DOHH2 (cell line): ENCODE results near the gene OR4D11.

Experiments used
- EZH2phosphoT487 ChIP-seq: fragments of 200-600 bp; sonication (generic); IDR thresholded peaks from 2 replicates; pipeline ENCODE4 v1.6.1; 2017; ENCODE audit warnings: borderline replicate concordance, mild to moderate bottlenecking, antibody characterized with exemption, low read length, moderate library complexity, mixed read lengths
- TF ChIP-seq, protein P1 (sequence below): fragments of 200-600 bp; sonication (generic); IDR thresholded peaks from one replicate; pipeline ENCODE4 v1.5.1; 2014; ENCODE audit warnings: antibody characterized with exemption, mild to moderate bottlenecking, low read depth, low read length; ENCODE audit not compliant: poor library complexity, severe bottlenecking

DNA sequence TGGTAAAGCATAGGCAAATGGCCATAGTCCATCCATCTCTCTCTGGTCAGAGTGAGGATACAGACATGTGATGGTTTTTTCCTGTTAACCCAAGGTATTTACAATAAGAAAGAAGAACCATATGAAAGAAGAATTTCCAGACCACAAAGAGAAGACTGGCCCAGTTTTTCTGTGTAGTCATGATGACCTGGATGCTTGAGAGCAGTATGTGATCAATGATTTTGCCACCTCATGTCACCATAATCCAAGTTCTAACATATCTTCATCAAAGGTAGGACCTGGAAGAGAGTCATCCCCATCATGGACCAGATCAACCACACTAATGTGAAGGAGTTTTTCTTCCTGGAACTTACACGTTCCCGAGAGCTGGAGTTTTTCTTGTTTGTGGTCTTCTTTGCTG, 46.7 kb upstream of the OR4D11 start, which contains the start of gene OR4D6:
- TF ChIP-seq, protein P1, sequence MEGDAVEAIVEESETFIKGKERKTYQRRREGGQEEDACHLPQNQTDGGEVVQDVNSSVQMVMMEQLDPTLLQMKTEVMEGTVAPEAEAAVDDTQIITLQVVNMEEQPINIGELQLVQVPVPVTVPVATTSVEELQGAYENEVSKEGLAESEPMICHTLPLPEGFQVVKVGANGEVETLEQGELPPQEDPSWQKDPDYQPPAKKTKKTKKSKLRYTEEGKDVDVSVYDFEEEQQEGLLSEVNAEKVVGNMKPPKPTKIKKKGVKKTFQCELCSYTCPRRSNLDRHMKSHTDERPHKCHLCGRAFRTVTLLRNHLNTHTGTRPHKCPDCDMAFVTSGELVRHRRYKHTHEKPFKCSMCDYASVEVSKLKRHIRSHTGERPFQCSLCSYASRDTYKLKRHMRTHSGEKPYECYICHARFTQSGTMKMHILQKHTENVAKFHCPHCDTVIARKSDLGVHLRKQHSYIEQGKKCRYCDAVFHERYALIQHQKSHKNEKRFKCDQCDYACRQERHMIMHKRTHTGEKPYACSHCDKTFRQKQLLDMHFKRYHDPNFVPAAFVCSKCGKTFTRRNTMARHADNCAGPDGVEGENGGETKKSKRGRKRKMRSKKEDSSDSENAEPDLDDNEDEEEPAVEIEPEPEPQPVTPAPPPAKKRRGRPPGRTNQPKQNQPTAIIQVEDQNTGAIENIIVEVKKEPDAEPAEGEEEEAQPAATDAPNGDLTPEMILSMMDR, result no peak
- no peak for TF ChIP-seq EZH2phosphoT487
